Activated naive CD4-positive, alpha-beta T cell treated with anti-CD3 and anti-CD28 coated beads, Interleukin-2, amount 50 U/mL, for 72 hours (primary cell): ENCODE data around the gene RPLP2. TPM values are rescaled to one million over a fixed set of nuclear protein-coding genes. Genes with fewer than 3 reads are reported as not detected.

ENCODE experiments used
- ATAC-seq, 2 donors: fragments of 150-1000 bp; cut with Tn5 transposase; 2 replicates each; pipeline ENCODE4 v1.10.0; 2021; ENCODE audit warnings: mild to moderate bottlenecking in 2 of 2, moderate library complexity in 2 of 2
- DNase-seq, 2 donors: peaks; one replicate each; pipeline ENCODE4 v3.0.0; 2021 to 2022; ENCODE audit warnings: low spot score in 2 of 2
- H3K27ac Mint-ChIP-seq, 2 donors: one replicate each; pipeline ENCODE4 v1.8.0; 2022; ENCODE audit warnings: mild to moderate bottlenecking in 2 of 2, mixed read lengths in 2 of 2
- H3K36me3 Mint-ChIP-seq, 2 donors: one replicate each; pipeline ENCODE4 v1.8.0; 2022; ENCODE audit warnings: mixed read lengths in 2 of 2
- H3K9me3 Mint-ChIP-seq, 2 donors: one replicate each; pipeline ENCODE4 v1.8.0; 2022; ENCODE audit warnings: mixed read lengths in 2 of 2
- total RNA-seq, 2 donors: library from RNA; stranded (reverse); gene quantifications; one replicate each; pipeline ENCODE4 v1.2.3, GENCODE V29; 2022

RPLP2 gene
- total RNA-seq, 2 donors from 2014 or later: 3,020 to 3,653 TPM

DNA sequence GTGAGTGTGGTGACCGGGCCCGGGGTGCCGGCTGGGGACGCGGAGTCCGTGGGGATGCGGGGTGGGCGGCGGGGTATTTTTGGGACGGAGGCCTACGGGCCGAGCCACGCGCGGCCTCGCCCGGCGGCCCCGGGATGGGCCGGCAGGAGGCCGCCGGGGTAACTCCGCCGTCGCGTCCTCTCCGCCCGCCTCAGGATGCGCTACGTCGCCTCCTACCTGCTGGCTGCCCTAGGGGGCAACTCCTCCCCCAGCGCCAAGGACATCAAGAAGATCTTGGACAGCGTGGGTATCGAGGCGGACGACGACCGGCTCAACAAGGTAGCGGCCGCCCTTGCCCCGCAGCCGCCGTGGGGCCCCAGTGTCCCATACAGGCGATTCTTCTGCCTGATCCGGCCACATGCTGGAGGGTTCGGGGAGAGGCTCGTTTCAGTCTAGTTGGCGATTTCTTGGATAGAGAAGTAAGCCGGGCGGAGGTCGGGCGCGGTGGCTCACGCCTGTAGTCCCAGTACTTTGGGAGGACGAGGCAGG lies 337 bp downstream of the RPLP2 start:
- DNase-seq (no peak), ATAC-seq (no peak)
- Mint-ChIP-seq H3K36me3 (peaks cover 31 to 35% of the 10 kb centered on the region in 2 donors), H3K9me3 (no peaks in the 10 kb centered on the region), H3K27ac (peak overlapping the region; percentile 97 to 99)

GRCh38 chr11:811446-812245 lies 1.9 kb downstream of the RPLP2 start:
- no peak for DNase-seq
- Mint-ChIP-seq H3K27ac (peak overlapping the region; percentile 97 to 99), H3K36me3 (peaks cover 31 to 35% of the 10 kb centered on the region in 2 donors), H3K9me3 (no peaks in the 10 kb centered on the region)
- ATAC-seq: no peak

- peaks cover 31 to 35% of the 10 kb centered on the region in 2 donors for H3K36me3 Mint-ChIP-seq
- ATAC-seq (no peak), DNase-seq (no peak)
- no peaks in the 10 kb centered on the region for H3K9me3 Mint-ChIP-seq
- H3K27ac Mint-ChIP-seq: peak overlapping the region; percentile 97 to 99
These were observed 2.6 kb downstream of the RPLP2 start for GRCh38 chr11:812390-812789.

DNA sequence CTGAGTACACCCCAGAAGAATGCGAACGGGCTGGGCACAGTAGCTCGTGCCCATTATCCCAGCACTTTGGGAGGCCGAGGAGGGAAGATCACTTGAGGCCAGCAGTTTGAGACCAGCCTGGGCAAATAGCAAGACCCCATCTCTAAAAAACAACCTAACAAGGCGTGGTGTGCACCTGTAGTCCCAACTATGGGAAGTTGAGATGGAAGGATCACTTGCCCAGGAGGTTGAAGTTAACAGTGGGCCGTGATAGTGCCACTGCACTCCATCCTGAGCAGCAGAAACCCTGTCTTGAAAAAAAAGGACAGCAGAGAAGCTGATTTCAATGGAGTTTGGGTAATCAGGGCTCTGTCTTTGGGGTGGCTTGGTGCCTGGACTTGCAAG lies 3.3 kb downstream of the RPLP2 start:
- Mint-ChIP-seq H3K36me3 (peaks cover 31 to 35% of the 10 kb centered on the region in 2 donors), H3K9me3 (no peaks in the 10 kb centered on the region), H3K27ac (no peak overlapping the region)
- no peak for DNase-seq
- no peak for ATAC-seq

DNA sequence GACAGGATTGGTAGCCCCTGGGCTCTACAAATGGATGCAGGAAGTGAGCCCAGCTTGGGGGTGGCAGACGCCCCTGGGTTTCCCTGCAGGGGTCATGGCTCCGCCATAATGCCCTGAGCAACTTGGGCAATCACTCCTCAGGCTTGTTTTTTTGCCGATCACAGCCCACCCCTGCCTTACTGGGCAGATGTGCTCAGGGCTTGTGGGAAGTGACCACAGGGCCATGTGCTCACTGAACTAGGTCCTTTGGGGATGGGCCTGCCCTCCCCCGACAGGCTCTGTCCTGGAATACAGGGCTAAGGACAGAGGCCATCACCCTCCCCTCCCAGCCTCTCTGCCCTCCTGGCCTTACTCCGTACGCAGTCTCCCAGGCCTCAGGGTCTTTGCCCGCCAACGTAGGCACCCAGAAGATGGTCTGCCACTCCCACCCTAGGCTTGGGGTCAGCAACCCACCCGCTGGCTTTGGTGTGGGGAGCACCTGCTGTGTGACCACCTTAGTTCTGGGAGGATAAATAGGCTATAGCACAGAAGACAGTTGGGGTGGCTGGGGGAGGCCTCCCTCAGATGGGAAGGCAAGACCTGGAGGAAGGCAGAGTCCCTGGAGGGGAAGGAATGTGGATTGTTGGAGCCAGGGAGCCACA lies 3.8 kb downstream of the RPLP2 start:
- Mint-ChIP-seq H3K27ac (peak overlapping the region; percentile 70 to 74), H3K36me3 (peaks cover 31 to 35% of the 10 kb centered on the region in 2 donors), H3K9me3 (no peaks in the 10 kb centered on the region)
- ATAC-seq (no peak), DNase-seq (no peak)

DNA sequence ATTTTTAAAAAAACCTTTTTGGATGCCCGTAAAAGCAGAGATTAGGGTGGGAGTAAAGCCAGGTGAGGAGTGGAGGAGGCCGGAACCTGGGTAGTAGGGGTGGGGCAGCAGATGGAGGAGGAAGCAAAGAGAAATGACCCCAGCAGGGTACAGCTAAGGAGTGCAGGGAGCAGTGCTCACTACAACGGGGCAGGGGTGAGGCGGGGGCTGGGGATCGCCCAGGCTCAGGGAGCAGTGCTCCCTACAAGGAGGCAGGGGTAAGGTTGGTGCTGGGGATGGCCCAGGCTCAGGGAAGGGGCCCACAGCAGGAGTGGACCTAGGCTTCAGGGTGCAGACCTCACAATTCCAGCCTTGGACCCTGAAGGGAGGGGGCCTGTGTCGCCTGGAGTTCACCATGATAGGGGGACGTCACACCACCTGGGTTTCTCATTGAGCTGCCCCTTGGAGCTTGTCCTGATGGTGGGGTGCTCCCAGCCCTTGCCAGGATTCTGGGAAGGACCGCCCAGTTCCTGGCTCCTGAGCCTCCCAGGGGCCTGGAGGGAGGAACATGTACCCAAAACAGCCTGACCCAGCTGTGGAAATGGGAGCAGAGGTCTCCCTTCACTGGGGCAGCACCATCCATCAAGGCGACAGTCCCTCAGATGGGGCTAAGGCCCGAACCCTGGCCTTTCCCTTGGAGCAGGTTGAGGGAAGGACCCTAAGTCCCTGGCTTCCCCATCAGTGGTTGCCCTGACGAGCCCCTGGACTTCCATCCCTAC lies 6.1 kb downstream of the RPLP2 start:
- DNase-seq (no peak), ATAC-seq (no peak)
- peak overlapping the region in 1 of 2 donors; percentile 82 for H3K27ac Mint-ChIP-seq
- peaks cover 17 to 22% of the 10 kb centered on the region in 2 donors for H3K36me3 Mint-ChIP-seq
- H3K9me3 Mint-ChIP-seq: no peaks in the 10 kb centered on the region

DNA sequence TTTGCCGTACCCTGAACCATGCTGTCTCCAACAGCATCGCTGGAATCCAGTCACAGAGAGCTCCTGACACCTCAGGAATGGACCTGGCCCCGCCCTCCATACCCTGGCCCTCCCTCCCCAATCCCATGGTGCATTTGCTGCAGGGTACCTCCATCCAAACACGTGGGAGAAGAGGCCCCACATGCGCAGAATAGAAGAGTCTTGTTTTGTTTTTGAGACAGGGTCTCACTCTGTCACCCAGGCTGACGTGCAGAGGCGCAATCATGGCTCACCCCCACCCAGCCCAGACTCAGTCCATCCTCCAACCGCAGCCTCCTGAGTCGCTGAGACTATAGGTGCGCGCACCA lies 6.6 kb downstream of the RPLP2 start:
- H3K9me3 Mint-ChIP-seq: no peaks in the 10 kb centered on the region
- no peak for DNase-seq
- peak overlapping the region in 1 of 2 donors; percentile 82 for H3K27ac Mint-ChIP-seq
- peaks cover 12 to 16% of the 10 kb centered on the region in 2 donors for H3K36me3 Mint-ChIP-seq
- ATAC-seq: no peak

DNA sequence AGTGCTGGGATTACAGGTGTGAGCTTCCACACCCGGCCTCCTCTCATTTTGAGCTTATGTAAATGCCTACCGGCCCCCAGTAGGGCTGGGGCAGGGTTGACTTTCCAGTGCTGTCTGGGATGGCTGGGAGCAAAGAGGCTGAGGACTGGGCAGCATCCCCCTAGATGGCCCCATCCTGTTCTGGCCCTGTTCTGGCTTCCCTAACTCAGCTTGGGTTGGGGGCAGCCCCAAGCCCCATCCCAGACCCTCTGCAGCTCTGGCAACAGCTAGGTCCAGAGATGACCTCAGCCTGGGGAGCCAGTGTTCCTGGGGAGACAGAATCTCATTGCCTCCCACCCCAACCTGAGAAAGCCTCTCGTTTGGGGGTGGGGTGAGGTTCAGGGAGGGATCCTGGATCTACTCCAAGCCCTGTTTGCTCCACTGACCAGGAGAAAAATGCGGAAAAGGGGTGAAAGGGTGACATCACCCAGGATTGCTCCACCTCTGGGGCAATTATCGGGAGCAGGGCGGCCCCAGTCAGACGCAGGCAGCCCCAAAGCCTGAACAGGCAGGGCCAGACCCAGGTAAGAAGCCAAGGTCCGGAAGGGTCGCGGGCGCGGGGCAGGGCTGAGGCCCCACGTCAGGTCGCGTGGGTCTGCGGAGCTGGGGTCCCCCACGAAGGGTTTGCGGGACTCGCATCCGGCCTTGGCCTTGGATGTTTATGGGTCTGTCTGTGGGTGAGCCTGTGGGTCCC lies 8.8 kb downstream of the RPLP2 start, which contains the start of gene PNPLA2:
PNPLA2 (plus strand) TSS at position 519 of the 733 bp plus-strand sequence. CDS start 805 bp downstream, outside the sequence.
- Mint-ChIP-seq H3K9me3 (no peaks in the 10 kb centered on the region), H3K27ac (peak within 1 kb of the TSS; percentile 63 to 85), H3K36me3 (no peaks in the 10 kb centered on the region)
- DNase-seq (no peak), ATAC-seq (no peak)

DNA sequence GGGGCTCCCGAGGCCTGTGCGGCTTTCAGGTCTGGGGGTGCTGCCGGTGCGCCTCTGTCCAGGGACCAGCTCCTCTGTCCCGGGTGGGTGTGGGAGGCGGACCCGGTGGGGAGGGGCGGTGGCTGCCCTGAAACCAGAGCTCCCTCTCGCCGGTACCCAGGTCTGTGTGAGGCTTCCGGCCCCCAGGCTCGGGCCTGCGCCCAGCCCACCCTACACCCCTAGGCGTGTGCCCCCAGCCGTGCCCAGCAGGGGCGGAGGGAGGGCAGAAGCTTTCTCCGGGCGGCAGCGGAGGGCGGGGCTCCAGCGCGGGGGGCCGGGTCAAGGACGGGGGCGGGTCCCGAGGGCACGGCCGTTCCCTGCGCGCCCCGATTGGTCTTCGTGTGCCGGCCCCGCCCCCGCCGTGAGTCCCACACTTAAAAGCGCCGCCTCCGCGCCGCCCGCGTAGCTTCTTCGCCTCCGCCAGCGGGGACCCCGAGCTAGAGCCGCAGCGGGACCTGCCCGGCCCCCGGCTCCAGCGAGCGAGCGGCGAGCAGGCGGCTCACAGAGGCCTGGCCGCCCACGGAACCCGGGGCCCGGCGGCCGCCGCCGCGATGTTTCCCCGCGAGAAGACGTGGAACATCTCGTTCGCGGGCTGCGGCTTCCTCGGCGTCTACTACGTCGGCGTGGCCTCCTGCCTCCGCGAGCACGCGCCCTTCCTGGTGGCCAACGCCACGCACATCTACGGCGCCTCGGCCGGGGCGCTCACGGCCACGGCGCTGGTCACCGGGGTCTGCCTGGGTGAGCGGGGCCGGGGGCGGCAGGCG lies 9.6 kb downstream of the RPLP2 start:
- H3K27ac Mint-ChIP-seq: peak overlapping the region; percentile 44 to 63
- DNase-seq: peak; percentile 92 to 95
- peak; percentile 77 to 82 for ATAC-seq
- no peaks in the 10 kb centered on the region for H3K36me3 Mint-ChIP-seq
- no peaks in the 10 kb centered on the region for H3K9me3 Mint-ChIP-seq

GRCh38 chr11:819943-820649 lies 10.3 kb downstream of the RPLP2 start:
- H3K9me3 Mint-ChIP-seq: no peaks in the 10 kb centered on the region
- DNase-seq (peak; percentile 82 to 95), ATAC-seq (peak; percentile 60 to 77)
- peak overlapping the region; percentile 63 to 72 for H3K27ac Mint-ChIP-seq
- H3K36me3 Mint-ChIP-seq: peaks cover 2% of the 10 kb centered on the region in 2 donors

- Mint-ChIP-seq H3K36me3 (peaks cover 5 to 7% of the 10 kb centered on the region in 2 donors), H3K27ac (no peak overlapping the region), H3K9me3 (no peaks in the 10 kb centered on the region)
- ATAC-seq: peak in 1 of 2 donors; percentile 13
- DNase-seq: no peak
These were observed 11.1 kb downstream of the RPLP2 start for GRCh38 chr11:820655-821511.

- Mint-ChIP-seq H3K36me3 (peaks cover 5 to 7% of the 10 kb centered on the region in 2 donors), H3K27ac (no peak overlapping the region), H3K9me3 (no peaks in the 10 kb centered on the region)
- ATAC-seq (no peak), DNase-seq (no peak)
These were observed 12.0 kb downstream of the RPLP2 start for GRCh38 chr11:821512-822371.

DNA sequence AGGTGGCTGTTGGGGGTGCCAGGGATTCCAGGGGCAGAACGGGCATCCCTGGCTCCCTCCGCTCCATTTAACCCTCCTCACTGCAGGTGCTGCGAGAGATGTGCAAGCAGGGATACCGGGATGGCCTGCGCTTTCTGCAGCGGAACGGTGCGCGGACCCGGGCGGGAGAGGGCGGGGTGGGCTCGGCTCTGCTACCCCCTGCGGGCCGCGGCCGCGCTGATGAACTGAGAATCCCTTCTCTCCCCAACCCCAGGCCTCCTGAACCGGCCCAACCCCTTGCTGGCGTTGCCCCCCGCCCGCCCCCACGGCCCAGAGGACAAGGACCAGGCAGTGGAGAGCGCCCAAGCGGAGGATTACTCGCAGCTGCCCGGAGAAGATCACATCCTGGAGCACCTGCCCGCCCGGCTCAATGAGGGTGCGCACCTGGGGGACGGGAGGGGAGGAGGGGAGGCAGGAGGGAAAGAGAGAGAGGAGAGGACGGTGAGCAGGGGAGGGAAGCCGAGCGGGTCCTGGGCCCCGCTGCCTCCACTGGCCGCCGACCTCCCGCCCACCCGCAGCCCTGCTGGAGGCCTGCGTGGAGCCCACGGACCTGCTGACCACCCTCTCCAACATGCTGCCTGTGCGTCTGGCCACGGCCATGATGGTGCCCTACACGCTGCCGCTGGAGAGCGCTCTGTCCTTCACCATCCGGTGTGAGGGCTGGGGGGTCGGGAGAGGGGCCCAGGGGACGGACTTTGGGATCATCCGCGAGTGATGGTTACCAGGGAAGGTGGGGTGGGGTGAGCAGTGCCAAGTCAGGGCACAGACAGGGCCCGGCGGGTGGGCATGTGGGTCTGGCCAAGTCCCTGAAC lies 13.9 kb downstream of the RPLP2 start:
- Mint-ChIP-seq H3K27ac (no peak overlapping the region), H3K36me3 (peaks cover 5 to 7% of the 10 kb centered on the region in 2 donors), H3K9me3 (no peaks in the 10 kb centered on the region)
- ATAC-seq (no peak), DNase-seq (no peak)
